Measurements from ENCODE around the gene FHL2. TPM values are rescaled to one million over a fixed set of nuclear protein-coding genes. Genes with fewer than 3 reads are reported as not detected.

The FHL2 gene
- total and polyA plus RNA-seq, 2 donors (not counting 3 experiments of a cell fraction or from before 2014, with no cell fraction given): 197 to 491 TPM

DNA sequence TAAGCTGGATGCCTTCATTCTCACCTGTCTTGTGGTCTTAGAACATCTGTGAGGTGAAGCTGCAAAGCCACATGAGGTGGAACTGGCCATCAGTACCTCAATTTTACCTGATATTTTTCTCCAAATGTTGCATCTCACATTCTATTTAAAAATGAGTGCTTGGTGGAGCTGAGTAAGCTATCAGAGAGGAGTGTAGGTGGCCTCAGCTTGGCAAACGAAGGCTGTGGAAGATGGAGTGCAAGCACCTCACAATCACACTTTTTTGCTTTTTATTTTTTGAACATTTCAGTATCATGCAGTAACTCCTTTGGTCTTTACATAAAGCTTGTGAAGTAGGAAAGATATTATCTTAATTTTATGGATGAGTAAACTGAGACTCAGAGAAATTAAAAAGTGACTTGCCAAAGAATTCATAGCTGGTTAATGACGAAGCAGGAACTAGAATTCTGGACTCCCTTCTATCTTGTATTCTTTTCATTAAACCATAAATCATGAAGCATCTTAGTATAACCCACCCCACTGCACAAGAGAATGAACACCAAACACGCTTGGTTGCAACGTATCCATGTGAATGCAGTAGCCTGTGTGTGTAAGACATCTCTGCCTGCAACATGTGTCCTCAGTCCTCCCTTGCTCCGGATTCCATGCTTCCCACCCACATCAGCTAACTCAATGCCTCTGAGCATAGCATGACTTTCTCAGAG lies 34.3 kb downstream of the FHL2 start:
- intact Hi-C loops (cut with micrococcal nuclease): no loop called here

More for the DNA sequence above, 34.3 kb downstream of the FHL2 start:
- Histone ChIP-seq H3K4me1 (ENCODE audit: control insufficient read depth, extremely low read depth, insufficient read depth, low read length) (no peaks in the 10 kb centered on the region), H3K27me3 (ENCODE audit: control insufficient read depth in 2 of 2, insufficient read depth in 2 of 2, low read length in 2 of 2) (no peaks in the 10 kb centered on the region), H4K20me1 (replicated peaks; ENCODE audit: control insufficient read depth, extremely low read depth, insufficient read depth, low read length) (peaks cover 2% of the 10 kb centered on the region), H3K9me1 (replicated peaks; ENCODE audit: control insufficient read depth, extremely low read depth, insufficient read depth, low read length) (no peaks in the 10 kb centered on the region), H3K79me2 (ENCODE audit: control insufficient read depth, insufficient read depth, low read length) (peaks cover 40% of the 10 kb centered on the region), H3K36me3 (ENCODE audit: control insufficient read depth in 2 of 2, extremely low read depth in 1 of 2, insufficient read depth in 2 of 2, low read length in 2 of 2) (peaks cover 70 to 71% of the 10 kb centered on the region in 2 experiments), H3K9me3 (replicated peaks; ENCODE audit: control insufficient read depth, insufficient read depth, low read length) (no peaks in the 10 kb centered on the region), H3K27ac (ENCODE audit: insufficient read depth, low read depth, low read length) (no peak overlapping the region), H3K4me2 (ENCODE audit: insufficient read depth, low read length) (no peak overlapping the region), H2AFZ (ENCODE audit: low read depth, low read length) (no peak overlapping the region), H3K9ac (replicated peaks; ENCODE audit: extremely low read depth, insufficient read depth, low read length) (no peak overlapping the region), H3K4me3 (replicated peaks in 1 of 3; ENCODE audit: insufficient read depth in 1 of 3, low read depth in 1 of 3, low read length in 3 of 3) (no peak overlapping the region)
- no peak for DNase-seq (ENCODE audit: low read depth, low spot score)
- BruUV-seq (replicated peaks): no TSS peak
- CTCF ChIA-PET: interaction anchor here (0.7 to 1.9 kb wide), 4 partner anchors 20 to 156 kb away, joined by 3 to 9 read pairs (median 4); no protein-coding TSS in a partner anchor
- FAIRE-seq: no peak
- POLR2A ChIA-PET: interaction anchor here (0.6 kb wide), 1 partner anchor 185 kb away, joined by 4 read pairs; no protein-coding TSS in a partner anchor
- TF ChIP-seq GATA2 (IDR thresholded peaks at IDR 0.05; ENCODE audit: insufficient read depth, insufficient read length, low read depth, low read length) (no peak), EZH2 (IDR thresholded peaks at IDR 0.05; ENCODE audit: borderline replicate concordance, low read depth, low read length, severe bottlenecking) (no peak), FOS (IDR thresholded peaks at IDR 0.05; ENCODE audit: borderline replicate concordance, insufficient read depth, low read length) (no peak), POLR2A (IDR thresholded peaks at IDR 0.05; ENCODE audit: low read depth, low read length) (peak; percentile 24), JUN (IDR thresholded peaks at IDR 0.05; ENCODE audit: borderline replicate concordance, insufficient read depth, insufficient read length, low read depth) (no peak), POLR2AphosphoS5 (IDR thresholded peaks at IDR 0.05; ENCODE audit: insufficient read depth, low read depth, low read length) (peak; percentile 9), MYC (IDR thresholded peaks at IDR 0.05; ENCODE audit: low read depth, low read length) (no peak)
- TF ChIP-seq, protein P1, sequence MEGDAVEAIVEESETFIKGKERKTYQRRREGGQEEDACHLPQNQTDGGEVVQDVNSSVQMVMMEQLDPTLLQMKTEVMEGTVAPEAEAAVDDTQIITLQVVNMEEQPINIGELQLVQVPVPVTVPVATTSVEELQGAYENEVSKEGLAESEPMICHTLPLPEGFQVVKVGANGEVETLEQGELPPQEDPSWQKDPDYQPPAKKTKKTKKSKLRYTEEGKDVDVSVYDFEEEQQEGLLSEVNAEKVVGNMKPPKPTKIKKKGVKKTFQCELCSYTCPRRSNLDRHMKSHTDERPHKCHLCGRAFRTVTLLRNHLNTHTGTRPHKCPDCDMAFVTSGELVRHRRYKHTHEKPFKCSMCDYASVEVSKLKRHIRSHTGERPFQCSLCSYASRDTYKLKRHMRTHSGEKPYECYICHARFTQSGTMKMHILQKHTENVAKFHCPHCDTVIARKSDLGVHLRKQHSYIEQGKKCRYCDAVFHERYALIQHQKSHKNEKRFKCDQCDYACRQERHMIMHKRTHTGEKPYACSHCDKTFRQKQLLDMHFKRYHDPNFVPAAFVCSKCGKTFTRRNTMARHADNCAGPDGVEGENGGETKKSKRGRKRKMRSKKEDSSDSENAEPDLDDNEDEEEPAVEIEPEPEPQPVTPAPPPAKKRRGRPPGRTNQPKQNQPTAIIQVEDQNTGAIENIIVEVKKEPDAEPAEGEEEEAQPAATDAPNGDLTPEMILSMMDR (IDR thresholded peaks at IDR 0.05; ENCODE audit: extremely low read depth in 1 of 2, insufficient read depth in 1 of 2, low read depth in 1 of 2, low read length in 2 of 2): no peak
- TF ChIP-seq, protein P2, sequence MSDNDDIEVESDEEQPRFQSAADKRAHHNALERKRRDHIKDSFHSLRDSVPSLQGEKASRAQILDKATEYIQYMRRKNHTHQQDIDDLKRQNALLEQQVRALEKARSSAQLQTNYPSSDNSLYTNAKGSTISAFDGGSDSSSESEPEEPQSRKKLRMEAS (IDR thresholded peaks at IDR 0.05; ENCODE audit: insufficient read depth, insufficient read length): no peak
- dilution Hi-C loops (cut with MboI; ENCODE audit: extremely low pct_ligation_motif_present, low sequenced_read_pairs): no loop called here

Measured in endothelial cell of umbilical vein (primary cell).